NCI-H748 (cell line): ENCODE data around the gene TNFRSF1A.
"Not testable (repeated sequence)": the region's sequence is repeated elsewhere in the genome, so short reads cannot be mapped to it uniquely, and the experiment has no call there.

ENCODE experiments used
- DNase-seq: peaks from one replicate; lab custom pipeline; 2025; ENCODE audit not compliant: unreplicated experiment; lab: John Stamatoyannopoulos, UW

Gene TNFRSF1A

GRCh38 chr12:6358881-6359280 lies 17.0 kb upstream of the TNFRSF1A start:
- no peak for DNase-seq

- no peak for DNase-seq
These were observed 14.5 kb upstream of the TNFRSF1A start for GRCh38 chr12:6356374-6356820.

- no peak for DNase-seq
These were observed 13.9 kb upstream of the TNFRSF1A start for GRCh38 chr12:6355491-6356373.

- no peak for DNase-seq
These were observed 12.9 kb upstream of the TNFRSF1A start for GRCh38 chr12:6354495-6355393.

- no peak for DNase-seq
These were observed 10.6 kb upstream of the TNFRSF1A start for GRCh38 chr12:6352193-6353173.

GRCh38 chr12:6351622-6352021 lies 9.7 kb upstream of the TNFRSF1A start:
- DNase-seq = no peak

GRCh38 chr12:6347367-6348338 lies 5.8 kb upstream of the TNFRSF1A start:
- DNase-seq = no peak

- no peak for DNase-seq
These were observed 5.1 kb upstream of the TNFRSF1A start for GRCh38 chr12:6346942-6347341.

- DNase-seq = no peak
These were observed 4.5 kb upstream of the TNFRSF1A start for GRCh38 chr12:6346235-6346832.

- no peak for DNase-seq
These were observed 3.6 kb upstream of the TNFRSF1A start for GRCh38 chr12:6345319-6346091.

GRCh38 chr12:6344101-6344660 lies 2.3 kb upstream of the TNFRSF1A start:
- not testable (repeated sequence) for DNase-seq

GRCh38 chr12:6343518-6343917 lies 1.6 kb upstream of the TNFRSF1A start:
- DNase-seq = peak; percentile 6

GRCh38 chr12:6342140-6342889 lies 439 bp upstream of the TNFRSF1A start:
- no peak for DNase-seq

- DNase-seq = no peak
These were observed 995 bp downstream of the TNFRSF1A start for GRCh38 chr12:6340745-6341416.

- DNase-seq = no peak
These were observed 1.7 kb downstream of the TNFRSF1A start for GRCh38 chr12:6340032-6340638.

GRCh38 chr12:6338955-6339354 lies 2.9 kb downstream of the TNFRSF1A start:
- no peak for DNase-seq
